ENCODE measurements around the gene KRTAP10-4.

KRTAP10-4 gene

DNA sequence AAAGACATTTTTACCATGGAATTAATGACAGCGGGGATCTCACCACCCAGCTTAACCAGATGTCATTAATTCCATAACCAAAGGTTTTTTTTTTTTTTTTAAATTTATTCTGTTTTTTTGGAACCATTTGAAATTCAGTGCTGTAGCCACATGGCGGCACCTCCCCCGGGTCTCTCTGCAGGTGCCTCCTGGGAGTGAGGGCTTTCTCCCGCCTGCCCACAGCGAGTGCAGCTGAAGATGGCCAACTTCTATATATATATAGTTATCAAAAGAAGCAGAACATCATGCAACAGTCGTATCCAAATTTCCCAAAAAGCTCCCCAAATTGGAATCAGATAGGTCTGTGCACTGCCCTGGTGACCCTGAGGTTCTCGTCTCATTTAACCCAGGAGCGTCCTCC lies 41.9 kb downstream of the KRTAP10-4 start:
- H4K20me1 ChIP-seq (ENCODE audit: insufficient read depth) = no peaks in the 10 kb centered on the region
- no peak overlapping the region for H3K4me3 ChIP-seq (IDR thresholded peaks at IDR 0.05; ENCODE audit: insufficient read depth, low read depth, low read length)
- peaks cover 30% of the 10 kb centered on the region for H3K27me3 ChIP-seq (ENCODE audit: insufficient read depth, low read depth)
- no peak overlapping the region for H2AFZ ChIP-seq (ENCODE audit: low read depth)
- no peak overlapping the region for H3K9ac ChIP-seq
- H3K4me1 ChIP-seq (ENCODE audit: low read depth, poor library complexity, severe bottlenecking) = no peaks in the 10 kb centered on the region
- H3K36me3 ChIP-seq (ENCODE audit: insufficient read depth) = no peaks in the 10 kb centered on the region
- H3K4me2 ChIP-seq = no peak overlapping the region
- no peaks in the 10 kb centered on the region for H3K79me2 ChIP-seq (ENCODE audit: insufficient read depth, low read depth)
- no peak overlapping the region for H3K27ac ChIP-seq
- TF ChIP-seq, protein P1, sequence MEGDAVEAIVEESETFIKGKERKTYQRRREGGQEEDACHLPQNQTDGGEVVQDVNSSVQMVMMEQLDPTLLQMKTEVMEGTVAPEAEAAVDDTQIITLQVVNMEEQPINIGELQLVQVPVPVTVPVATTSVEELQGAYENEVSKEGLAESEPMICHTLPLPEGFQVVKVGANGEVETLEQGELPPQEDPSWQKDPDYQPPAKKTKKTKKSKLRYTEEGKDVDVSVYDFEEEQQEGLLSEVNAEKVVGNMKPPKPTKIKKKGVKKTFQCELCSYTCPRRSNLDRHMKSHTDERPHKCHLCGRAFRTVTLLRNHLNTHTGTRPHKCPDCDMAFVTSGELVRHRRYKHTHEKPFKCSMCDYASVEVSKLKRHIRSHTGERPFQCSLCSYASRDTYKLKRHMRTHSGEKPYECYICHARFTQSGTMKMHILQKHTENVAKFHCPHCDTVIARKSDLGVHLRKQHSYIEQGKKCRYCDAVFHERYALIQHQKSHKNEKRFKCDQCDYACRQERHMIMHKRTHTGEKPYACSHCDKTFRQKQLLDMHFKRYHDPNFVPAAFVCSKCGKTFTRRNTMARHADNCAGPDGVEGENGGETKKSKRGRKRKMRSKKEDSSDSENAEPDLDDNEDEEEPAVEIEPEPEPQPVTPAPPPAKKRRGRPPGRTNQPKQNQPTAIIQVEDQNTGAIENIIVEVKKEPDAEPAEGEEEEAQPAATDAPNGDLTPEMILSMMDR (conservative IDR thresholded peaks at IDR 0.05; ENCODE audit: low read depth, low read length) = no peak

DNA sequence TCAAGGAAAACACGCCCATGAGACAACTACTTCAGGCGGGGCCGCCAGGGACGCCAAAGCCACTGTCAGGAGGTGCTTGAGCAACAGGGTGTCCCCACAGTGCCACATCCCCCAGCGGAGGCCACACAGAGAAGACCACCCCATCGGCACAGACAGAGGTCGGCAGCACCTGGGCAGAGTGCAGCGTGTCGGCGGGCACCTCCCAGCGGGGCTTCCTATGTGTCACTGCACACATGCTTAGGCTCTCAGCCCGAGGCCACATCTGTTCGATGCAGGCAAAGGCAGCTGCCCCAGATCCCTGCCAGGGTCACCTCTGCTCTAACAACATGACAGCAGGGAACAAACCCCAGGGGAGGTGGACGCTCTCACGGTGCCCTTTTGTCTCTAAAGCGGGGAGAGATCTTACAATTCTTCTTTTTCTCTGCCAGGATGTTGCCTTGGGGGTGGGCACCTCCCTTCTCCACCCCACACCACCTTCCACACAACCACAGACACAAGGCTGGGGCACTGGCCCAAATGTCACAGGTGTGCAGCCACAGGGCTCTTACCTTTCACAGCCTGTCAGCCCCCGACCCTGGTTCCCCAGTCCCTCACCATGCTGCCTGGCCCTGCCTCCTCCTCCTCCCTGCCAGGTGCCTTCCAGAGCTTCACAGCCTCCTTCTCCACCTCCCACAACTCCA lies 42.5 kb downstream of the KRTAP10-4 start:
- TF ChIP-seq, protein P1 (conservative IDR thresholded peaks at IDR 0.05; ENCODE audit: low read depth, low read length) = no peak
- Histone ChIP-seq H3K27me3 (ENCODE audit: insufficient read depth, low read depth) (peaks cover 32% of the 10 kb centered on the region), H3K9ac (no peak overlapping the region), H4K20me1 (ENCODE audit: insufficient read depth) (no peaks in the 10 kb centered on the region), H3K4me1 (ENCODE audit: low read depth, poor library complexity, severe bottlenecking) (no peaks in the 10 kb centered on the region), H3K79me2 (ENCODE audit: insufficient read depth, low read depth) (no peaks in the 10 kb centered on the region), H3K27ac (no peak overlapping the region), H2AFZ (ENCODE audit: low read depth) (no peak overlapping the region), H3K36me3 (ENCODE audit: insufficient read depth) (no peaks in the 10 kb centered on the region), H3K4me2 (no peak overlapping the region), H3K4me3 (IDR thresholded peaks at IDR 0.05; ENCODE audit: insufficient read depth, low read depth, low read length) (no peak overlapping the region)

DNA sequence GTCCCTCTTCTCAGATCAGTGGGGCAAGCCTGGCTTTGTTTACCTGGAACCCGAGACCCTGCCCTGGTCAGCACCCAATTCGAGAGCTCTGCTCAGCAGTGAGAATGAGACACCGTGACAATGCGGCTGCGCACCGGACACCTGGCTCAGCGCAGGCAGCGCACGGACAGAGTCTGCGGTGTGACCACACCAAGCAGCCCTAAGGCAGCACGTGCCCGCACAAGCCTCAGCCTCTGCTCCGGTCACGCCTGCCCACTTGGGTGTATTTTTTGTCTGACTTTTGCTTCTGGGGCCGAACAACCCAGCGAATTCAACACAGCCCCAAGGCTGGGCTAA lies 43.0 kb downstream of the KRTAP10-4 start:
- H3K9ac ChIP-seq = no peak overlapping the region
- TF ChIP-seq, protein P1 (conservative IDR thresholded peaks at IDR 0.05; ENCODE audit: low read depth, low read length) = no peak
- peaks cover 35% of the 10 kb centered on the region for H3K27me3 ChIP-seq (ENCODE audit: insufficient read depth, low read depth)
- no peaks in the 10 kb centered on the region for H3K36me3 ChIP-seq (ENCODE audit: insufficient read depth)
- no peaks in the 10 kb centered on the region for H4K20me1 ChIP-seq (ENCODE audit: insufficient read depth)
- H2AFZ ChIP-seq (ENCODE audit: low read depth) = no peak overlapping the region
- H3K79me2 ChIP-seq (ENCODE audit: insufficient read depth, low read depth) = no peaks in the 10 kb centered on the region
- no peak overlapping the region for H3K4me3 ChIP-seq (IDR thresholded peaks at IDR 0.05; ENCODE audit: insufficient read depth, low read depth, low read length)
- no peak overlapping the region for H3K27ac ChIP-seq
- no peak overlapping the region for H3K4me2 ChIP-seq
- H3K4me1 ChIP-seq (ENCODE audit: low read depth, poor library complexity, severe bottlenecking) = no peaks in the 10 kb centered on the region

DNA sequence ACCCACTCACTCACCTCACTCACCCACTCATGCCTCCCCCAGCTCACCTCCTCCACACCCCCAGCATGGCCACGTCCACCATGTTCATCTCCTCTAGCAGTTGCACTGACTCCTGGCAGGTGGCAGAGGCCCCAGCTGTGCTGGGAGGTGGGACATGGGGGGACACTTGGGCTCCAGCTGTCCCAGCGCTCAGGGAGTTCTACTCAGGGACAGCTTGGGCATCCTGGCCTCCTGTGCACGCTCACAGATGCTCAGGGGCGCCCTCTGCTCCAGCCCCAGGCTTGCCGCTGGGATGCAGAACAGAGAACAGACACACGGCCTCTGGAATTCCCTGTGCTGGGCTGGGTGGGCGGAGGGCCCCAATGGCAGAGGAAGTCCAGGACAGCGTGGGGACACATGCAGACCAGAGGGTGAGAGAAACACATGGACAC lies 43.6 kb downstream of the KRTAP10-4 start:
- Histone ChIP-seq H3K9ac (no peak overlapping the region), H3K4me1 (ENCODE audit: low read depth, poor library complexity, severe bottlenecking) (no peaks in the 10 kb centered on the region), H4K20me1 (ENCODE audit: insufficient read depth) (no peaks in the 10 kb centered on the region), H3K36me3 (ENCODE audit: insufficient read depth) (no peaks in the 10 kb centered on the region), H3K4me3 (IDR thresholded peaks at IDR 0.05; ENCODE audit: insufficient read depth, low read depth, low read length) (no peak overlapping the region), H2AFZ (ENCODE audit: low read depth) (no peak overlapping the region), H3K4me2 (no peak overlapping the region), H3K79me2 (ENCODE audit: insufficient read depth, low read depth) (no peaks in the 10 kb centered on the region), H3K27me3 (ENCODE audit: insufficient read depth, low read depth) (peaks cover 39% of the 10 kb centered on the region), H3K27ac (no peak overlapping the region)
- TF ChIP-seq, protein P1 (conservative IDR thresholded peaks at IDR 0.05; ENCODE audit: low read depth, low read length) = no peak

Data from KMS-11 (cell line).